MCF 10A (cell line): ENCODE data around the gene P2RY6. TPM values are rescaled to one million over a fixed set of nuclear protein-coding genes. Genes with fewer than 3 reads are reported as not detected.

Source experiments
- BruUV-seq: library from RNA; stranded (reverse); fragments of 400-500 nt; replicated peaks from 2 replicates; lab custom pipeline; 2021; lab: Mats Ljungman, UMichigan
- CTCF ChIA-PET: fragments of 300-600 bp; sonication (Branson Sonifier 250); formaldehyde crosslinking; extraction: SDS; loops from one replicate; lab custom pipeline; 2021; ENCODE audit warnings: antibody characterized with exemption, inconsistent platforms; lab: Yijun Ruan, JAX
- POLR2A ChIA-PET: fragments of 300-600, 350-650 bp; sonication (Branson Sonifier 250); formaldehyde crosslinking; extraction: SDS; loops from one replicate; lab custom pipeline; 2020; ENCODE audit warnings: antibody characterized with exemption, inconsistent platforms; lab: Yijun Ruan, JAX
- DNase-seq: peaks from one replicate; pipeline ENCODE4 v3.0.0-alpha.2; 2018; ENCODE audit not compliant: unreplicated experiment
- H3K27ac Mint-ChIP-seq: one replicate; pipeline ENCODE4 v1.8.0; 2022; ENCODE audit warnings: mild to moderate bottlenecking, low read depth, mixed read lengths; ENCODE audit not compliant: unreplicated experiment
- H3K27me3 Mint-ChIP-seq: one replicate; pipeline ENCODE4 v1.8.0; 2022; ENCODE audit warnings: mixed read lengths; ENCODE audit not compliant: insufficient read depth, unreplicated experiment
- H3K36me3 Mint-ChIP-seq: one replicate; pipeline ENCODE4 v1.8.0; 2022; ENCODE audit warnings: mild to moderate bottlenecking, moderate library complexity, mixed read lengths; ENCODE audit not compliant: insufficient read depth, unreplicated experiment
- H3K4me1 Mint-ChIP-seq: one replicate; pipeline ENCODE4 v1.8.0; 2022; ENCODE audit warnings: mixed read lengths; ENCODE audit not compliant: insufficient read depth, unreplicated experiment
- H3K4me3 Mint-ChIP-seq: one replicate; pipeline ENCODE4 v1.8.0; 2022; ENCODE audit warnings: mild to moderate bottlenecking, moderate library complexity, mixed read lengths; ENCODE audit not compliant: unreplicated experiment
- H3K9me3 Mint-ChIP-seq: one replicate; pipeline ENCODE4 v1.8.0; 2022; ENCODE audit warnings: mixed read lengths; ENCODE audit not compliant: unreplicated experiment
- intact Hi-C: fragments of 100-400 bp; cut with micrococcal nuclease; formaldehyde crosslinking; loops from 2 replicates; pipeline ENCODE4 v1.14.1; 2022
- total RNA-seq: library from RNA; stranded (reverse); gene quantifications from 2 replicates; pipeline ENCODE4 v1.2.3, GENCODE V29; 2022
- TF ChIP-seq, protein P1 (sequence below): fragments of 200-600 bp; IDR thresholded peaks from one replicate; pipeline ENCODE4 v1.8.0; 2022; ENCODE audit warnings: antibody characterized with exemption, mild to moderate bottlenecking; ENCODE audit not compliant: unreplicated experiment

Gene P2RY6
- total RNA-seq, 1 experiment from 2014 or later: not detected

DNA sequence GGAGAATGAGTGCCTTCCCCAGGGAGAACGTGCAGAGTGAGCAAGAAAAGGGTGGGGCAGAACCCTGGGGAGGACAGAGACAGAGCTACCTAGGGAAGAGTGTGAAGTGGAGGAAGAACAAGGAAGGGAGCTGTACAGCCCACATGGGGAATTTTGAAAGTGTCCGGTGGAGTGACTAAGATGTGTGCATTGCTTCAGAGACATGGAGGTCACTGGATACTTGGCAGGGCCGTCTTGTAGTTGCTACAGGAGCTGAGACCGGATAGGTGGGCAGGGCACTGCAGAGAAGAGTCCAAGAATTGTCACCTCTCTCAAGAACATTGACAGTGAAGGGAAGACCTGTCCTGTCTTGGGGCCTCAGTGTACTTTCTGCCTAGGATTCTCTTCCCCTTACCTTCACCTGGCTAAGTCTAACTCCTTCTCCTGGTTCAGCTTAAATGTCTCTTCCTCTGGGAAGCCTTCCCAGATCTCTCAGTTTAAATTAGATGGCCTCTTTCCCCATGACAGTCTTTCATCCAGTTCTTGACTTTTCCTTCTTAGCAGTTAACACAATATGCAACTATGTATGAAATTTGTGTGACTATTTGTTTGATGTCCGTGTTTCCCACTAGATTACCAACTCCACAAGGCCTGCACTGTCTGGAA is 9.2 kb upstream of the P2RY6 start:
- Mint-ChIP-seq H3K9me3 (no peaks in the 10 kb centered on the region), H3K4me3 (no peak overlapping the region), H3K36me3 (no peaks in the 10 kb centered on the region), H3K4me1 (peaks cover 6% of the 10 kb centered on the region), H3K27me3 (peaks cover 22% of the 10 kb centered on the region), H3K27ac (no peak overlapping the region)
- no TSS peak for BruUV-seq
- TF ChIP-seq, protein P1, sequence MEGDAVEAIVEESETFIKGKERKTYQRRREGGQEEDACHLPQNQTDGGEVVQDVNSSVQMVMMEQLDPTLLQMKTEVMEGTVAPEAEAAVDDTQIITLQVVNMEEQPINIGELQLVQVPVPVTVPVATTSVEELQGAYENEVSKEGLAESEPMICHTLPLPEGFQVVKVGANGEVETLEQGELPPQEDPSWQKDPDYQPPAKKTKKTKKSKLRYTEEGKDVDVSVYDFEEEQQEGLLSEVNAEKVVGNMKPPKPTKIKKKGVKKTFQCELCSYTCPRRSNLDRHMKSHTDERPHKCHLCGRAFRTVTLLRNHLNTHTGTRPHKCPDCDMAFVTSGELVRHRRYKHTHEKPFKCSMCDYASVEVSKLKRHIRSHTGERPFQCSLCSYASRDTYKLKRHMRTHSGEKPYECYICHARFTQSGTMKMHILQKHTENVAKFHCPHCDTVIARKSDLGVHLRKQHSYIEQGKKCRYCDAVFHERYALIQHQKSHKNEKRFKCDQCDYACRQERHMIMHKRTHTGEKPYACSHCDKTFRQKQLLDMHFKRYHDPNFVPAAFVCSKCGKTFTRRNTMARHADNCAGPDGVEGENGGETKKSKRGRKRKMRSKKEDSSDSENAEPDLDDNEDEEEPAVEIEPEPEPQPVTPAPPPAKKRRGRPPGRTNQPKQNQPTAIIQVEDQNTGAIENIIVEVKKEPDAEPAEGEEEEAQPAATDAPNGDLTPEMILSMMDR: no peak
- peak; percentile 77 for DNase-seq
- intact Hi-C loops: no loop called here
- ChIA-PET POLR2A (interaction anchor here (0.5 to 1.5 kb wide), 6 partner anchors 13 to 538 kb away, joined by 3 to 4 read pairs (median 4); partner anchors contain the start of gene ATG16L2), CTCF (interaction anchor here (0.6 to 3.9 kb wide), 7 partner anchors 14 to 416 kb away, joined by 3 to 12 read pairs (median 3); no protein-coding TSS in a partner anchor)

DNA sequence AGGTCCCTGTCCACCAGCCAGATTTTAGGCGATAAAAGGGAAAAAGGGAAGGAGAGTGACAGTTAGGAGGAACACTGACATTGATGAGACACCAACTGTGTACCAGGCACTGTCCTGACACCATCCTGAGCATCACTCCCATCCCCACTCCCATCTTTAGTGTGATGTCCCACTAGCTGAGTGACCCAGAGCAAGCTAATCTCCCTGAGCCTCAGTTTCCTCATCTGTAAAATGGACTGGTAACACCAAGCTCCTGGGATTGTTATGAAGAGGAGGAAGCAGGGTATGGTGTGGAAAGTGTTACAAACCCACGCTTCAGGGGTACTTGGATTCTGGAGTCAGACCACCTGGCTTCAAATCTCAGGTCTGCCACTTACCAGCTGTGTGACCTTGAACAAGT is 8.5 kb upstream of the P2RY6 start:
- Mint-ChIP-seq H3K4me3 (no peak overlapping the region), H3K36me3 (no peaks in the 10 kb centered on the region), H3K27me3 (peaks cover 22% of the 10 kb centered on the region), H3K4me1 (peaks cover 6% of the 10 kb centered on the region), H3K27ac (no peak overlapping the region), H3K9me3 (no peaks in the 10 kb centered on the region)
- TF ChIP-seq, protein P1: no peak
- POLR2A ChIA-PET: interaction anchor here (1.5 kb wide), 1 partner anchor 449 kb away, joined by 4 read pairs; the partner anchor contains the start of gene ATG16L2
- DNase-seq: no peak
- CTCF ChIA-PET: interaction anchor here (0.6 to 3.9 kb wide), 4 partner anchors 86 to 792 kb away, joined by 3 to 12 read pairs (median 3); no protein-coding TSS in a partner anchor
- intact Hi-C loops: no loop called here
- BruUV-seq: no TSS peak

DNA sequence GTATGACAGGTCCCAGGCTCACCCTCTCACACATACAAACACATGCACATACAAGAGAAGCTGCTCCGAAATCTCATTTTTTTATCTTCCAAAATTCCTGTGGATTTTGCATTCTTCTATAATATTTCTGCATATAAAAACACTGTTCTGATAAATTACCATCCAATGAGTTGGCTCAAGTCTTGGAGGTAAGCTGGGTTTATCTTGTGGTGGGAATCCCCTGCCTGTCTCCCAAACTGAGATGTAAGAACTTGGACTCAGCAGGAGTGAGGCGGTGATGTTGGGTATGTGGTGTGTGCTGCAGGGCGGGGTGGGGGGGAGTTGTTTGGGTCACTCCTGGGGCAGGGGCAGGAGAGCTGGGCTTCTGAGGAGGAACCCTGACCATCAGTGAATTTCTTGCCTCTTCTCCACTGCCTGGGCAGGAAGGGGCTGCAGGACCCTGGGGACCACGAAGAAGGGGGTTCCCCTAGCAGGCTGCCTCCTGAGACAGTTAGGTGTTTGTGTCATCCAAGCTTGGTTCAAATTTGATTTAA is 6.8 kb upstream of the P2RY6 start:
- ChIA-PET CTCF (interaction anchor here (0.5 to 3.9 kb wide), 4 partner anchors 24 to 405 kb away, joined by 3 to 12 read pairs (median 5); no protein-coding TSS in a partner anchor), POLR2A (interaction anchor here (0.6 kb wide), 1 partner anchor 332 kb away, joined by 5 read pairs; no protein-coding TSS in a partner anchor)
- DNase-seq: no peak
- peaks cover 6% of the 10 kb centered on the region for H3K4me1 Mint-ChIP-seq
- peaks cover 22% of the 10 kb centered on the region for H3K27me3 Mint-ChIP-seq
- TF ChIP-seq, protein P1: no peak
- no peak overlapping the region for H3K4me3 Mint-ChIP-seq
- no peaks in the 10 kb centered on the region for H3K9me3 Mint-ChIP-seq
- no peak overlapping the region for H3K27ac Mint-ChIP-seq
- H3K36me3 Mint-ChIP-seq: no peaks in the 10 kb centered on the region
- no TSS peak for BruUV-seq
- intact Hi-C loops: no loop called here
